NCI-H1048 (cell line): ENCODE results near the gene PRKN.
"Not testable (repeated sequence)": the region's sequence is repeated elsewhere in the genome, so short reads cannot be mapped to it uniquely, and the experiment has no call there.

Experiments used
- DNase-seq: peaks from one replicate; lab custom pipeline; 2025; lab: John Stamatoyannopoulos, UW

Gene PRKN

DNA sequence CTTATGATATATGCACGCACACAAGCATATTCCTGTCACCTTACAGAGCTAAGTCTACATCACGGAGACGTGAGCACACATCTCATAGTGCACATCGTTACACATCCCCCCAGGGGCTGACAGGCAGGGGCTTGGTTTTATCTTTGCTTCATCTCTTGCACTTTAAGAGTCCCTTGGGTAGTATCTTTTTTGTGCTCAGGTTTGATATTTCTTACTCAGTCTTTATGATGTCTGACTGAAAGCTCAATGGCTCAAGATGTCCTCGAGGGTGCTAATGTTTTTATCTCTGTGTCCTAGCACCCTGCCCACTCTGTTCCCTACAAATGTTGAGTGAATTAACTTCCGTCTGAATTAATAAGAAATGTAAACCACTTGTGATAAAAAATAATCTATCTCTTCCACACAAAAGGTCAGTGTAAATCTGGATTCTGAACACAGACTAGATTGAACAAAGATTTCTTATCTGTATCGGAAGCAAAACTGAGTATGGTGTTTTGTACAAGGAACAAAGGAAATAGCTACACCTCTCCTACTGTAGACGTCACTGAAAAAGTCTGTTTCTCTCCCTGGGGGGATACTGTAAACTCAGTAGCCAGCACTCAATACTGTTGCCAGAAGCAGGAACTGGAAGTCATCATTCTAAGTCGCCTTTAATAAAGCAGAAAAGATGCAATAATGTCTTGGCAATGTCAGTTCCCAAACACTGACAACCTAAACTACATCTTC lies 195.1 kb downstream of the PRKN start:
- DNase-seq = no peak

DNA sequence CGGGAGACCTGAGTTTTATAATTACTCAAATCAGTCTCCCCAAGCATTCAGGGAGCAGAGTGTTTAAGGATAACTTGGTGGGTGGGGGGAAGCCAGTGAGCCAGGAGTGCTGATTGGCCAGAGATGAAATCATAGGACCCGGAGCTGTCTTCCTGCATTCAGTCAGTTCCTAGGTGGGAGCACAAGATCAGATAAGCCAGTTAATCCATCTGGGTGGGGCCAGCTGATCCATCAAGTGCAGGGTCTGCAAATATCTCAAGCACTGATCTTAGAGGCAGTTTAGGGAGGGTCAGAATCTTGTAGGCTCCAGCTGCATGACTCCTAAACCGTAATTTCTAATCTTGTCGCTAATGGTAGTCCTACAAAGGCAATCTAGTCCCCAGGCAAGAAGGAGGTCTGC lies 196.2 kb downstream of the PRKN start:
- not testable (repeated sequence) for DNase-seq

DNA sequence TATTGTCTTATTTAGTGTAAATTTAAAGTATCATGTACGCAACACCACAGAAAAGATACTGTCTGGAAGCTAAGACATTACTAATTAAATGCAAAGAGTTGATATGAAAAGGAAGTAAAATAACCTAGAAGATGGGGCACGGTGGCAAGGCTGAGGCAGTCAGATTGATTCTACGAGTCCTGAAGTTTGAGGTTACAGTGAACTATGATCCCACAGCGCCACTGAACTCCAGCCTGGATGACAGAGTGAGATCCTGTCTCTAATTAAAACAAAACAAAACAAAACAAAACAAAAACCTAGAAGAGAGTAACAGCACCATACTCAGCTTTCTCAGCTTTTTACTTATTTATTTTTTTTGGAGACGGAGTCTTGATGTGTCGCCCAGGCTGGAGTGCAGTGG lies 199.0 kb downstream of the PRKN start:
- DNase-seq = no peak

DNA sequence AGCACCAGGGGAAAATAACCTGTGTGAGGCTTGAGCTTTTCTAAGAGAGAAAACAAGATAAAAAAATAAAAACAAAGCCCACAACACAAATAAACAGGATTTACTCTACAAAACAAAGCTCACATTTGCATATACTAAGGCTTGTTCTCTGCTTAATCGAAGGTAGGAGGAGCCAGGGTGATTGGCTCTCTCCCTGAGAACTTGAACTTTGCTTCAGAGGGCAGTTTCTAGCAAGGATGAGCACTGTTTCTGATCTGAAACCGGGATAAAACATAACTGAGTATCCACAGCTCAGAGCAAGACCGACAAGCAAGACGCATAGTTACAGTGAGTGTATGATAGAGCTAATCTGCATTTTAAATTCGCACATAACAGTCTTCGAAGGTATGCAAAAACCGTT lies 200.6 kb downstream of the PRKN start:
- no peak for DNase-seq

DNA sequence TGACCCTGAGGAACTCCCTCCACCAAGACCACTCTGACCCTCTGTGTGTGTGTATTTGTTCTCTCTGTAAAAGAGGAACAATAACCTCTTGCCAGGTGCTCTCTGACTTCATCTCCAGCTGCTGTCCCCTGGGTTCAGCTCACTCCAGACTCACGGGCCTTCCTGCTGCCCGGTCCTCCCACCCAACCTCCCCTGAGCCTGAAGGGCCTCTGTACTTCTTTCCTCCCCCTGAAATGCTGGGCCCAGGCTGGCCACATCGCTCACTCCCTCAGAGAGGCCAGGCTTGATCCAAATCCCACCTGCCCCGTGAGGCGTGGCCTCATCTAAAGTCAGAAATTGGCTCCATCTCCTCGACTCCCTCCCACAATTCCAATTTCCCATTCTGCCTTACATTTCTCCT lies 202.4 kb downstream of the PRKN start:
- DNase-seq = no peak

DNA sequence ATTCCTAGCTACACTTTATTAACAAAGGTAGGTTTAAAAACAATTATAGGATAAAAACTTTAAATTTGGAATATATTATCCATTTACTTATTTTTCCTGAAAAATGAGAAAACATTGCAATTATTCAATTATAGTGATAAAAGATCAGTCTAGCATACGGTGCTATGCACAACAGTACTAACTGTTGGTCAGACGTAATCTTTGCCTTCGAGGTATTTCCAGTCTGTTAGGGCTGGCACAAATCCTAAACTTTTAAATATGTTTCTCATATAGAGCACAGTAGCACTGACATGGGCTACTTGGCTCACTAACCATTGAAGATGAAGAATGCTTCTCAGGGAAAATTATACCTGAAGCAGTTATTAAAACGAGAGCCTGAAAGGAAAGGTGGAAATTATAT lies 214.8 kb downstream of the PRKN start:
- DNase-seq = no peak

DNA sequence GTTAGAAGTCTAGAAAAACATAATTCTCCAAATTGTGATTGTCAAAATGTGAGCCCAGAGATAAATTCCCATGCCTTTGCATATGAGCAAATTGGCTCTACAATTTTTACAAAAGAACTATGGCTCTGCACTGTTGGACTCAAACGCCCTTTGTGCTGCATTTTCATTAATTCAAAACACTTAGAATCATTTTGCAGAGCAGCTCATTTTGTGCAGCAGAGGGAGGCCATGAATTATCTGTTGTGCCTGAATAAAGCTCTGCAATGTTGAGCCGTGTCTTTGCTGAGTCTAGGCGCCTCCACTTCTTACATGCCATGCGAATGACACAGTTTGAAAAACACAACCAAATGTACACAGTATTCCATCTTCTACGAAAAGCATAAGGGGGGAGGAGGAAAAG lies 230.2 kb downstream of the PRKN start:
- DNase-seq = no peak

DNA sequence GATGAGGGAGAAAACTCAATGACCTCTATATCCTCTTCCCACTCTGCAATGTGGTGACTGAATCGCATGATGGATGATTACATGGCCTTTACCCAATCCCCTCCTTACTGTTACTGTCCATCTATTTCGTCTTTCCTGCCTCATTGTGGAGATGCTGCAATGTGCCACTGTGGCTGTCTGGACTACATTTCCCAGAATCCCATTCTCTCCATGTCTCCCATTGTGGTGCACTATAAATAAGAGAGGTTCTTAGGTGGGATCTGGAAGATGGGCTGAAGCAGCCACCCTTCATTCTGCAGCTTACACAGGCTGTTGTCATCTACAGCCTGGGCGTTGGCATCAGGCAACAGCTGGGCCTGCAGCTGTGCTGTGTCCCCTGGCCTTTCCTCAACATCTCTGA lies 233.6 kb downstream of the PRKN start:
- no peak for DNase-seq

DNA sequence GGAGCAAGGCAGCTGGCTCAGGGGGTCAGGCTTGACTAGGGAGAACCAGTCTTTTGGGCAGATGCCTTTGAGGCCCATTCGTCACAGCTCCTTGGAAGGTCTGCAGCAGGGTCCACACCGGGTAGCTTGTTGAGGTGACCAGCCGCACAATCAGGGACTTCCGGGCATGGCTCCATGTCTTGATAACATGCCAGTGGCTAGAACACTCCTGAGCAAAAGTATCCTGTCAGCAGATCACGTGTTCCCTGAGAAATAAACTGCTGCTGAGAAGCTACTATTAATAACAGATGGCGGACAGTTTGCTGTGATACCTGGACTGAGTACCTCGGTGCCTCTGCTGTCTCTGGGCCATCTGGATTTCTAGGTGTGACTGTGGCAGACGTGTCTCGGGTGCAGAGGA lies 235.9 kb downstream of the PRKN start:
- no peak for DNase-seq

DNA sequence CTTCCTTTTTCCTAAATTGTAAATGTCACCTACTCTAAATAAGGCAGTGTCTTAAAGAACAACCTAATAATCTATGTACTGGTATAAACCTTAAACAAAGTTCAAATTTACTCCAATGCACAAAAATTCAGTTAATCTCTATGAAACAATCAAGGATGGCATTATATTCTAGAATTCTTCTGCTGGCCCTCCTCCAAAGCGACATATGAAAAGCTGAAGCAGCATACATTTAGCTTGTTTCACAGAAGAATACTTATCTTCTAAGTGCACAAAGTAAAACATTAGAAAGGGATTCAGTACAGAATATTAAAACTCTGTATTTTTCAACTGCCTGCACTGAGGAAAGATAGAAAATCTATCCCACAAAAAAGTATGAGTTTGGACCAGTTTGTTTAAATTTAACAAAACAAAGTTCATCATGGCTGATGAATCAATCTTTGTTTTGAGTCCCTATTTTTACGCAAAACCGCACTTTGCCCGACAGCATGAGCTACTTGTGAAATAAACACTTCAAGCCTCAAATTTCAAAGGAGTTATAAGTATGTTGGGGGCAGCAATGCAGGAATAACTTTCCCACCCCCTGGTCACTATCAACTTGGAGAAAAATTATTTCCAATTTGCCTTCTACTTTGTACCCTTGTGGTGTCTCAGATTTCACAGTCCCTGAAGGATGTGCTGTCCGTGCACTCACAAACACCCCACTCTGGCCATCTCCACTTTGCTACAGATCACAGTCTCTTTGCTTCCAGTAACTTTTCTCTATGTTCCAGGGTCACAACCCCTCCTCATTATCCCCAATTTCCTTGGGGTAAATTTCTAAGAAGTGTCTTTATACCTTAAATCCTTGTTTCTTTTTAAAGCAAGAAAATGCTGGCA lies 238.2 kb downstream of the PRKN start:
- DNase-seq = no peak

DNA sequence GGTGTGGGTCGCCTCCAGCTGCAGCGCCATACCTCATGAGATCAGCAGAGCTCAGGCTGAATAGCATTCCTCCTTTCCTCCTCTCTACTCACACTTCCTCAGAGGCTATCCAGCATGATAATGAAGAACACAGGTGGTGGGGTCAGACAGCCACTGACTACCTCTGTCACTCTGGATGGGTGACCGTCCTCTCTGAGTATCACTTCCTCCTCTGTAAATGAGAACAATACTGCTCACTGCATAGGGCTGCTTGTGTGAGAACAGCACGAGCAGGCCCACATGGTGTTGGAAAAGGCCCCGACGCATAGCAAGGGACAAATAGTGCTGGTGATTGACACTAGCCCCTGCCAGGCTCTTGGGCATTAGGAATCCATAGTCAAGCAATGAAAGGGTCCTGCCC lies 239.1 kb downstream of the PRKN start:
- no peak for DNase-seq

DNA sequence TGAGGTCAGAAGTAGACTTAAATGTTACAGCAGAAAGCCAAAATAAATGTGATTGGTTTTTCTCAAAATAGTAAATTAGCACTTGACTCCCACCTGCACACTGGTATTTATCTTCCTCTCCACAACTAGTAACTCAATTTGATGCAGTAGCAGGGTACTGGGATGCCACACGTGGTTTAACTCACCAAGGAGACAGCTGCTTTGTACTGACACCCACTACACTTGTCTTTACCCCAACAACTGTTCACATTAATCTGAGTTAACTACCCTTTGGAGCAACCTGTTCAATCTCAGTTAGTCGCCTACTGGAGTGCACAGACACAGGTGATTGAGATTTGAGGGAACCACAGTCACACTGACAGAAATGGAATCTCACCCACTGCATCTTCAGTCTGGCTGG lies 242.1 kb downstream of the PRKN start:
- no peak for DNase-seq

DNA sequence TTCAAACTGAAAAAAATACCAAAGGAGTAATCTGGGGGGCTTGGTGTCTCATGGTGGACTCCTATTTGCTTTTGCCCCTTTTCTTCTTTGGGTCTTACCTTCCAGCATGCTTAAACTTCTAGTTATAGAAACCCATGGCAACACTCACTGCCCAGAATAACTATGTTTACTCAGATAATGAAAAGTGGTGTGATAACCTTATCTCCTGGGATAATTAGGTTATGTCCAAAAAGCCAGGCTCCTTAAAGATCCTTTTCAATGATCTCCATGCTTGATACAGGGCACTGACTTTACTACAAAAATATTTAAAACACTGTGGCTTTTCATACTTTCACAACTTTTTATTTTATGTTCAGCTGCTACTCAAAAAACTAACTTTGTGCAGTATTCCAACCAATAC lies 245.6 kb downstream of the PRKN start:
- DNase-seq = no peak

DNA sequence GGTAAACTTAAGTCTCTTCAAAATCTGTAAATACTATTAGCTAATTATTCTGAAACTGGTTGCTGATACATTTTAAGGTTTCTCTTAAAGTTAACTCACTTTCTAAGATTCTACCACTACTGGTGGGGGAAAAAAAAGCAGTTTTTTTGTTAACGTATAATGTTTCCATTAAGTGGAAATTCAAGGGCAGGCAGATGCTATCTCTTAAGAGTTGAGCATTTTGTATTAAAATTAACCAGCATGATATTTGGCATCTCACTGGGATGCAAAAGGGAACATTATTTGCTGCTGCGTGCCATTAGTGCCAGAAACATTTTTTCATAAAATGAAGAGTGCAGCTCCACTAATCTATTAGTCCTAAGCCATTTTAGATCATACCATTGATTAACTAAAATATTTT lies 246.2 kb downstream of the PRKN start:
- DNase-seq = no peak

DNA sequence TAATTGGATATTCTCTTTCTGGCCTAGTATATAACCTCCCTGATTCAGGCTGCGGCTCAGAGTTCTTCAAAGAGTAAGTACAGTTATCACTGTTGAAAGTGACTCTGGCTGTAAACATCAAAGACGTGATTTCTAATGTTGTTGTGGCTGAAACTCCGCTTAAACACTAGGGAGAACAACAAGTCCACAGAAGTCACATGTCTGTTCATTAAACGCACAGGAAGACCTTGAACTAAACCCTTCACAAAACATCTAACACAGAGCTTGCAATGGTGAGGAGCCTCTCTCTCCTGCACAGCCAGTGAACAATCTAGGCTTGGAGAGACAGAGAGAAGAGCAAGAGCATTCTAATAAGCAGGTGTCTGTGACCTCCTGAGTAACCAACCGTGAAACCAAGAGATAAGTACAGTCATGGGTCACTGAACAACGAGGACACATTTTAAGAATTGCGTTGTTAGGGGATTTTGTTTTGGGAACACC lies 249.3 kb downstream of the PRKN start:
- DNase-seq = no peak

DNA sequence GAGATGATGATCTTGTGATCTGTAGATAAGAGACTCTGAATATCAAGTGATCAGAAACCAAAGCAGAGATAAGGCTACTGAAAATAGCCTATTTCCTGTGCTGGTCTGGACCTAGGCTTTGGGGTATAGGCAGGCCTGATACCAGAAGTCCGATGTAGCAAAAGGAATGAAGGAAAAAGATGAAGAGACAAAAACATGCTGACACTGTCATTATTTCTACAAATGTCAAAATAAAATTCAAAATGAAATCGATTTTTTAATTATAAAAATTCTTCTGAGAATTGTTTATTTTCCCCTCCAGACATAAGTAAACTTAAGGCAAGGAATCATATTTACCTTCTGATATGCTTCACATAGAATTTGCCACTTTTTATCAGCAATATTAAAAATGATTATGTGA lies 252.8 kb downstream of the PRKN start:
- no peak for DNase-seq

DNA sequence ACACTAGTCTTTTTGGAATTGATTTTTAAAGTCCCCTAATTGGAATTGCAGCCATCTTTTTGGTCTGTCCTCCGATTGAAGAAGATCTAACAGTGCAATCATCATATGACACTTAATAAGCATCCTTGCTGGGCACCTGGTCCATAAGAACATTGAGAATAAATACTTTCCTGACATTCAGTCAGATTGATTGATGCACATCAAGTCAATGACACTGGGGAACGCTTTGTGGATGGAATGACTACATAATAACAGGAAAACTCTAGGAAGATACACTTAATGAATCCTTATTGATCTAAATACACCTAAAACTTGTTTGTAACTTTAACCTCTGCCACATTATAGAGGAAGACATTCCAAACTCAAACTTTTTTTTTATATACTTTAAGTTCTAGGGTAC lies 255.7 kb downstream of the PRKN start:
- no peak for DNase-seq

DNA sequence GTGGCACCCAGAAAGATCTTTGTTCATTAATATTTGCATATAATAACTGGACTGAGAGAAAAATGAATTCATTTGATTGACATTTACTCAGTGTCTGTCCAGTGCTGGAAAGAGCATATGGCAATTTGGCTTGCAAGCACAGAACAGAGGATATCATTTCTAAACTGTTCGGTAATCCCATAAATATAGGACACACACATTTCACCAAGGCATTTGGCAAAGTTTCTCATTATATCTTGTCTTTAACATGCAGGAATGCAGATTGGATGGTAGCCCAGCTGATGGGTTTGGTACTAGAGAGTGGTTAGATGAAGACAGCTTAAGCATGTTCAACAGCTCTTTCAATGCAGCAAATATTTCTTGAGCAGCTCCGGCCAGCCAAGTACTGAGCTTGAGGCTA lies 259.2 kb downstream of the PRKN start:
- no peak for DNase-seq

DNA sequence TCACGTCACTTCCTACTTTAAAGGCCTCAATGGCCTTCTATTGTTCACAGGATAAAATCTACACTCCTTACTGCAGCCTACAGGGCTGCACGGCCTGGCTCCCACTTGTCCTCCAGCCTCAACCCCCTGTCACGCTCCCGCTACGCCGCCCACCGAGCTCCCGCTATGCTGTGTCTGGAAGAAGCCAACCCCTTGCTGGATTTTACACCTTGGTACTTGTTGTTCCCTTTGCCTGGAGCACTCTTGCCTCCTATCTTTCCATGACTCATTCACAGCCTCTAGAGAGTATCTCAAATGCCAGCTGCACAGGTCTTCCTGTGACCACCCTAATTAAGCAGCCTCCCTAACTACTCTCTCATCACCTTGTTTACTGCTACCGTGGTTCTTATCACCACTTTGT lies 259.9 kb downstream of the PRKN start:
- DNase-seq = no peak

DNA sequence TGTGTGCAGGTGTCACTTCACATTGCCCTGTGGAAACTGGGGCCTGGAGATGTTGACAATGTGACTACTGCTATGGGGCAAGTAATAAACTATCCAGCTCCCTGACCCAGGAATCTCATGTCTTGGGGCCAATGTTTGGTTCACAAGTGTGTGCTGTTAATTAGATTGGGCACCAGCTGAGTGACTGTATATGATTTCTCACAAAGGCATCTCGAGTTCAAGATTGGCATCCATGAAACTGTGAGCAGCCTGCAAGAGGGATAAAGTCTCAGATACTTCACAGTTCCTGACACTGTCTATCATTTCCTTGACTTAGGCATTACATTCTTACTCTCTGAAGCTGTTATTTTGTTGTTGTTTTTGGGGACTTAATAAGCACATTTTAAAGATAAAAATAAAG lies 264.0 kb downstream of the PRKN start:
- DNase-seq = no peak

DNA sequence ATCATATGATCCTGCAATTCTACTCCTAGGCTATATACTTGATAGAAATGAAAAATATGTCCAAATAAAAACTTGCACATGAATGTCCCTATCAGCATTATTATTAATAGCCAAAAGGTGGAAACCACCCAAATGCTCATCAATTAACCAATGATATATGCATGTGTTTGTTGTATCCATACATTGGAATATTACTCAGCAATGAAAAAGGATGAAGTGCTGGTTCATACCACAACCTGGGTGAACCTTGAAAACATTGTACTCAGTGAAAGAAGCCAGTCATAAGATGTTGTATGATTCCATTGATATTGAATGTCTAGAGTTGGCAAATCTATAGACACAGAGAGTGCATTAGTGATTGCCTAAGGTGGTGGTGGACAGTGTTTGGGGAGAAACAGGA lies 267.6 kb downstream of the PRKN start:
- no peak for DNase-seq

DNA sequence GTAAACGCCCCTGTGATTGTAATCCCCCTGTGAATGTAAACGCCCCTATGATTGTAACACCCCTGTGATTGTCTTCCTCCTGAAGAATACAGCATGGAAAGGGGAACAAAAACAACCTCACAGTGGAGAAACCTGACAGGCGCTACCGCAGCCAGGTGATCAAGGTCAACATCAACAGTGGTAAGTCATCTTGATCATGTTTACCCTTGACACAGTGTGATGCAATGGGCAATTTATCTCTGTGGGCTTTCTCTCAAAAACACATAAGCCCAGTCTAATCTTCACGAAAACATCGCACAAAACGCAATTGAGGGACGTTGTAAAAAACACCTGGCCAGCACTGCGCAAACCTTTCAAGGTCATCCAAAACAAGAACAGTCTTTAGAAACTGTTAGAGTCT lies 277.2 kb downstream of the PRKN start:
- no peak for DNase-seq

DNA sequence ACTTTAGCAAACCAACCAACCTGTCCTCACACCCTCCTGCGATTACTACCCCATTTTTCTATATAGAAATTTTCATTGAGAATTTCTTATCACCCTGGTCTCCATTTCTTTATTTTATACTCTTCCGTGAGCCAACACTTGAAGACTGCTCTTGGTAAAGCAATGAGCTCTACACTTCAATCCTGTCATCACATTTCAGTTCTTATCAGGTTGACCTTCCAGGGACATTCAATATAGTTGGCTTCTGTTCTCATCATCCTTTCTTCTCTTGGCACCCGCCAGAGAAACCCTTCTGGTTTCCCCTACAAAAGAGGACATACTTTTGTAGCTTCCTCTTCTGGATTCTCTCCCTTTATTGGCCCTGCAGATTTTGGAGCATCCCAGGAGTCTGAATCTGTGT lies 279.3 kb downstream of the PRKN start:
- DNase-seq = no peak

DNA sequence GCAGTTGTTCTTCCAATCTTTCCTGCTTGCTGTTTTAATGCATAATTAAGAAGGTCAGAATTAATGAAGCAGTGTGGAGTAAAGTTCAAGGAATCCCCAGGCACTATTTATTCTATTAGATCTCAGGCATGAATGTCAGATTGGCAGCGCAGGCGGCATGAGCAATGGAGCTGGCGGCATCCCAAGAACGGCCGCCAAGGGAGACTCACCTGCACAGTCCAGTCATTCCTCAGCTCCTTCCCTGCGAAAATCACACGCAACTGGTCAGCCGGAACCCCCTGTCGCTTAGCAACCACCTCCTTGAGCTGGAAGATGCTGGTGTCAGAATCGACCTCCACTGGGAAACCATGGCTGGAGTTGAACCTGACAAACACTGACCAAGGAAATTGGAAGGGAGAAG lies 284.5 kb downstream of the PRKN start:
- no peak for DNase-seq
